ENCODE measurements around the gene TRMT6.

- TF ChIP-seq CTCF (IDR thresholded peaks at IDR 0.05 in 2 of 3, conservative IDR thresholded peaks at IDR 0.05 in 1 of 3; ENCODE audit: control insufficient read depth in 2 of 3, extremely low read depth in 1 of 3, insufficient read depth in 1 of 3, low read depth in 3 of 3, low read length in 3 of 3) (no peak), ESRRA (IDR thresholded peaks at IDR 0.05; ENCODE audit: low read length) (no peak)
Measured at GRCh38 chr20:5973971-5974370, 23.6 kb upstream of the TRMT6 start.

Measured in GM12878 (cell line).